ENCODE measurements around the gene MOCOS.

Gene MOCOS

GRCh38 chr18:36302676-36303075 lies 115.4 kb downstream of the MOCOS start:
- DNase-seq (ENCODE audit: low read depth in 2 of 2): no peak

DNA sequence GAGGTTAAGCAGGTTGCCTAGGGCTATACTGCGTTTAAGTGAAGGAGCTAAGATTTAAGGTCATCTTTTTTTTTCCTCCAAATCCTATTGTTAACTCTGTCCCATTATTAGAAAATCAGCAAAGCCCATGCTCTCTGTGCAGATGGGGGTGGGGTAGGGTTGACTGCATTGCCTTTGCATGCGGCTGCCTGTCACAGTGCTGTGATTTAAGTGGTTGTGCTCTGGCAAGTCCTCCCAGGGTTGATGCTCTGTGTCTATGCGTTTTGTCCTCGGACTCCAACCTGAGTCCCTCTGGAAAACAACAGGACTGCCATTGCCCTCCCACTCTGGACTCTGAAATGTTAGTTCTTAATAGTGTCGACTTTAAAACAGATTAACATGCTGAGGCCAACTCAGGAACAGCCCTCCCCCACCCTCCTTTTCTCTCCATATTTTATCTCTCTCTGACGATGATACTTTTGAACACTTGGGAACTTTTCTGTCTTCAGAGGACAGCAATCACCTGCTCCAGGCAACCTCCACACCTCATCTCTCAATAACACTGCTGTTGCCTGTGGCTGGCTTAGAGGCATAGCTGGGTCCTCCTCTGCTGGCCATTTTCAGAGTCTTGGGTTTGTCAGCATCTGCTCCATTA lies 116.0 kb downstream of the MOCOS start:
- DNase-seq (ENCODE audit: low read depth in 2 of 2): no peak

- no peak for DNase-seq (ENCODE audit: low read depth in 2 of 2)
Observed at GRCh38 chr18:36304723-36305122, 117.4 kb downstream of the MOCOS start.

GRCh38 chr18:36305375-36305774 lies 118.1 kb downstream of the MOCOS start:
- no peak for DNase-seq (ENCODE audit: low read depth in 2 of 2)

DNA sequence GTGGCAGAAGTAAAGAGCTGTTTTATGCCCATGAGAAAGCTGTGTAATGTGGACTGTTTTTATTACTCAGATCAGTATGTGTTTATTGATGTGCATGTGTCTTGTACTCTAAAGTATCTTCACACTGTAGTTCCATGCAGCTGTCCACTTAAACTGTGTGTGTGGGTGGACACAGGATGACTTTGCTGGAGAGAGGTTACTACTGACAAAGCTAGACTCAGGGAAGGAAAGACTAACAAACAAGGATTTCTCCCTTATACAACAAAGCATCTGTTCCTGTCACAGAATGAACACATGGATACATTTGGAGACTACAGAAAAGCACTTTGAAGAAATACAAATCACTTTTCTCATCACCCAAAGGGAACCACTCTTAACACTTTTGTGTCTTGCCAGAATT lies 120.2 kb downstream of the MOCOS start:
- no peak for DNase-seq (ENCODE audit: low read depth in 2 of 2)

GRCh38 chr18:36308711-36309435 lies 121.6 kb downstream of the MOCOS start:
- no peak for DNase-seq (ENCODE audit: low read depth in 2 of 2)

- DNase-seq (ENCODE audit: low read depth in 2 of 2): peak; percentile 94
Observed at GRCh38 chr18:36309436-36310391, 122.4 kb downstream of the MOCOS start.

DNA sequence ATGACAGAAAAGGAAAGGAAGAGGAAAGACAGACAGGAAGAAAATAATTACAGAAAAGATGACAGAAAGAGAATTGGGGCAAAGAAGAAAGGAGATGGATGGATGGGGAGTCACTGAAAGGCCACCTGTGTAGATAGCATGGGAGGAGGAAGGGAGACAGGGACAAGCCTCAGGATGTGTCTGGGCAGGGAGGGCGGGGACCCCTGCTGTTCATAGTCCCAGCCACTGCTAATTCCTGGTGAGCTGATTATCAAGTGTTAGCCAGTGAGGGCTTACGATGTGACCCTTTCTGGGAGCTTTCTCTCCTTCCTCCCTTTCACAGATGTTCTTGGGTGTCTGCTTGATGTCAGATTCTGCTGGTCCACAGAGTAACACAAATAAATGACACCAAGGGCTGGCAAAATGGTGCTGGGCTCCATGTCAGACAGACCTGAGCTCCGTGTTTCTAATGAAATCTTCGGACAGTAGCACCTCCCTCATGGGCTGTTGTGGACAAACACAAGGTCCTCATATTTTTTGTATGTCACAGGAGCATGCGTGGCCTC lies 123.8 kb downstream of the MOCOS start:
- no peak for DNase-seq (ENCODE audit: low read depth in 2 of 2)

DNA sequence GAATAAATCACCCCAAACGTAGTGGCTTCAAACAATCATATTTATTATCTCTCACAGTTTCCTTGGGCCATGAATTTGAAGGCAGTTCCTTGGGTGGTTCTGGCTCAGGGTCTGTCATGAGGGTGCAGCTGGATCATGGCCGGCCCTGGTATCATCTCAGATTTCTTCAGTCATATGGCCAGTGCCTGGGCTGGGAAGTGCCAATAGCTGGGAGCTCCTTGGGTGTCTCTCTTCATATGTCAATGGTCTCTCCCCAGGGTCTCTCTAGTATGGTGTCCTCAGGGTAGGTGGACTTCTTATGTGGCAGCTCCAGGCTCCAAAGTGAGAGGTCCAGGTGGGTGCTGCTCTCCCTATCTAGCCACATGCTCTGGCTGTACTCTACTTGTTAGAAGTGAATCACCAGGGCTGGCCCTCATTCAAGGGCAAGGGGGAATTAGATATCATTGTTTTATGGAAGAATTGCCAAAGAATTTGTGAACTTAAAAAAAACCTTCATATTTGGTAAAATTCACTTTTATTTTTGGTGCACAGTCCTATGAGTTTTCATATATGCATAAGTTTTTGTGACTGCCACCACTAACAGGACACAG lies 125.6 kb downstream of the MOCOS start:
- DNase-seq (ENCODE audit: low read depth in 2 of 2): no peak

DNA sequence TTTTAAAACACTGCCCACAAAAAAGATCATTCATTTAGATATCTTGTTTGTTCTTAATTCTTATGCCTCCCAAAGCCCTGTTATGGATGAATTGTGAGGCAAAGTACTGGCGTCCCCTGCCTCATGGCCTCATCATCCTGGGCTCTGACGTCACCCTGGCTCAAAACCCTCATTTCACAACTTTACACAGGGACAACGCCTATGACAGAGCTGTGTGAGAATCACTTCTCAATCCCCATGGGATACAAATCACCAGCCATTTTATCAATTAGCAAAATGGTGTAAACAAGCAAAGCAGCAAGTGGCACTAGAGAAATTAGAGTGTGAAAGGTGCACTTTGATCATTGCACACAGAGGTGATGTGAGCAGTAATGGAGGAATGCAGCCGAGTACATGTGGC lies 126.8 kb downstream of the MOCOS start:
- DNase-seq (ENCODE audit: low read depth in 2 of 2): no peak

GRCh38 chr18:36314754-36315153 lies 127.5 kb downstream of the MOCOS start:
- DNase-seq (ENCODE audit: low read depth in 2 of 2): peak; percentile 66 to 72

DNA sequence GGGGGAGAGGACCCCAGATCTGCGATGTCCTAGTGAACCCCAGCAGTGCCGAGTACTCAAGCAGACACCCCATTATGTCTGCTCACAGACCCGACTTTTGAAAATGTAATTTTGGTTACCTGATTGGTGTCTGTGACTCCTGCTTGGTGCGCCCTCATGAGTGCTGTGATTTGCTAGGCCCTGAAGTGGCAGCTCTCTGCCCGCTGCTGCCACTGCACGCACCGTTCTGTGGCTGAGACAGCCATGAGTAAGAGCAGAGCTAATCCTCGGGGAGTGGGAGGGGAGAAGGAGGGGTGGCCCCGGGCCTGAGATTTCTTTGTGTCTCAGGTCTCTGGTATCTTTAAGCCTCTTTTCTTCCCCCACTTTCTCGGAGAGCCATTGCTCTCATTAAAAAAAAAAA lies 128.4 kb downstream of the MOCOS start:
- no peak for DNase-seq (ENCODE audit: low read depth in 2 of 2)

GRCh38 chr18:36316246-36316645 lies 128.9 kb downstream of the MOCOS start:
- DNase-seq (ENCODE audit: low read depth in 2 of 2): no peak
